ENCODE data around the gene PPP1R3E.

Gene PPP1R3E

DNA sequence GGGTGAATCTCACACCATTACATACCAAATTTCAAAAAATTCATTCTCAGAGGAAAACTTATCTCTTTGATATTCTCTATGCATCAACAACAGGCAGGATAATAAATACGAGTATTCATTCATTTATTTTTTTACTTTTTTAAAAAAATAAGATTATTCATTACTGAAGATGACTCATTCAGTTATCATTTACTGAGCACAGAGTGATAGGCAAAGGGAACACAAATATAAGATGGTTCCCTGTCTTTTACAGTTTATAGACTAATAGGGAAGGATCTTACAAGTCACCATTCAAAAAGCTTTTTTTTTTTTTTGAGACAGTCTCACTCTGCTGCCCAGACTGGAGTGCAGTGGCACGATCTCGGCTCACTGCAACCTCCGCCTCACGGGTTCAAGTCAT, 13.6 kb upstream of the PPP1R3E start:
- Mint-ChIP-seq H3K9me3 (no peaks in the 10 kb centered on the region), H3K4me3 (no peak overlapping the region), H3K27ac (no peak overlapping the region), H3K36me3 (ENCODE audit: insufficient read depth) (peaks cover 11% of the 10 kb centered on the region), H3K27me3 (no peaks in the 10 kb centered on the region), H3K4me1 (ENCODE audit: low read depth in 2 of 2) (peaks cover 10 to 11% of the 10 kb centered on the region in 2 donors)
- no peak for DNase-seq
- ATAC-seq (replicated peaks), result no peak

DNA sequence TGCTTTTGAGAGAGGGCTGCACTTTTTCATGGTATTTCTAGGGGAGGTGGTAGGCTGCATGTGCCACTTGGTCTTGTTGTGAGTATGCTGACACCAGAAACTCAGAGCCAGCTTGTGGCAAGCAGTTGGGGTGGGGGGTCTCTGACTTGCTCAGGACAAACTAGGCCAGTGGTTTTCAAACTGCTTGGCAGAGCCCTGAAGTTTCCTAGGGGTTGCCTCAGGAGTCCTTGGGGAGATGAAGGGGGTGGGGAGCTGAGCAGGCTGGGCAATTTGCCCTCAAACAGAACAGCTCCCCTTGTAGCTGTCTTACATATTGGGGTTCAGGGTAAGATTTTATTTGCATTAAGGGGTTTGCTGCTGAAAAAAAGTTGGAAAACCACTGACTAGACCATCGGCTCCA, 7.9 kb upstream of the PPP1R3E start:
- peaks cover 5% of the 10 kb centered on the region for H3K36me3 Mint-ChIP-seq (ENCODE audit: insufficient read depth)
- DNase-seq, result no peak
- no peaks in the 10 kb centered on the region for H3K9me3 Mint-ChIP-seq
- peaks cover 33 to 45% of the 10 kb centered on the region in 2 donors for H3K27me3 Mint-ChIP-seq
- no peak for ATAC-seq (replicated peaks)
- H3K4me1 Mint-ChIP-seq (ENCODE audit: low read depth in 2 of 2), result no peaks in the 10 kb centered on the region
- no peak overlapping the region for H3K27ac Mint-ChIP-seq
- H3K4me3 Mint-ChIP-seq, result no peak overlapping the region

DNA sequence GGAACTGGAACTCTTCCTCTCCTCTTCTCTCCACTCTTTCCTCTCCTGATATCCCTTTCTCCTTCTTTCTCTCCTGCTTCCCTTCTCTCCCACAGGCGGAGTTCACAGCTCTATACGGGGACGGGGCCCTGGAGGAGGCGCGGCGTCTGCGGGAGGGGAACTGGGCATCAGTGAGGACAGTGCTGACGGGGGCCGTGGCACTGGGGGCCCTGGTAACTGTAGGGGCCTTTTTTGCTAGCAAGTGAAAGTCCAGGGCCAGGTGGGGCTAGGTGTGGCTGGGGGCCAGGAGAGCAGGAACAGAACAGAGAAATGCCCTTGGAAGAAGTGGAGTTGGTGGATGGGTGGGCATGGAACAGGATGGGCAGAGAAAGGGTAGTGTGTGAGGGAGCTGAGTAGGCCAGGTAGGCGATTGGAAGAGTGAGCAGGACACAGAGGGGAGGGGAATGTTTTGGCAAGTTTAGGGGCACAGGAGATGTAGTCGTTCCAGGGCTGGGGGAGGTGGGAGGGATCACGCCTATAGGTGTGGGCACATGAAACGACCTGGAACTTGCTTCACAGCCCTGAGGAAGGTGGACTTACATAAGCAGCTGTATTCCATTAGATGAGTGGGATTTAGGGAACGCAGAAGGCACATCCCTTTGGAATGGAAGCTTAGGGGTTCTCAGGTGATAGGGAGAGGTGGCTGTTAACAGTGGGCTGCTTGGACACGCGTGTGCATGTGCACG, 6.2 kb upstream of the PPP1R3E start:
- Mint-ChIP-seq H3K4me3 (no peak overlapping the region), H3K27ac (no peak overlapping the region), H3K36me3 (ENCODE audit: insufficient read depth) (peaks cover 6% of the 10 kb centered on the region), H3K4me1 (ENCODE audit: low read depth in 2 of 2) (no peaks in the 10 kb centered on the region), H3K27me3 (peaks cover 33 to 50% of the 10 kb centered on the region in 2 donors), H3K9me3 (no peaks in the 10 kb centered on the region)
- ATAC-seq (replicated peaks) (no peak), DNase-seq (no peak)

DNA sequence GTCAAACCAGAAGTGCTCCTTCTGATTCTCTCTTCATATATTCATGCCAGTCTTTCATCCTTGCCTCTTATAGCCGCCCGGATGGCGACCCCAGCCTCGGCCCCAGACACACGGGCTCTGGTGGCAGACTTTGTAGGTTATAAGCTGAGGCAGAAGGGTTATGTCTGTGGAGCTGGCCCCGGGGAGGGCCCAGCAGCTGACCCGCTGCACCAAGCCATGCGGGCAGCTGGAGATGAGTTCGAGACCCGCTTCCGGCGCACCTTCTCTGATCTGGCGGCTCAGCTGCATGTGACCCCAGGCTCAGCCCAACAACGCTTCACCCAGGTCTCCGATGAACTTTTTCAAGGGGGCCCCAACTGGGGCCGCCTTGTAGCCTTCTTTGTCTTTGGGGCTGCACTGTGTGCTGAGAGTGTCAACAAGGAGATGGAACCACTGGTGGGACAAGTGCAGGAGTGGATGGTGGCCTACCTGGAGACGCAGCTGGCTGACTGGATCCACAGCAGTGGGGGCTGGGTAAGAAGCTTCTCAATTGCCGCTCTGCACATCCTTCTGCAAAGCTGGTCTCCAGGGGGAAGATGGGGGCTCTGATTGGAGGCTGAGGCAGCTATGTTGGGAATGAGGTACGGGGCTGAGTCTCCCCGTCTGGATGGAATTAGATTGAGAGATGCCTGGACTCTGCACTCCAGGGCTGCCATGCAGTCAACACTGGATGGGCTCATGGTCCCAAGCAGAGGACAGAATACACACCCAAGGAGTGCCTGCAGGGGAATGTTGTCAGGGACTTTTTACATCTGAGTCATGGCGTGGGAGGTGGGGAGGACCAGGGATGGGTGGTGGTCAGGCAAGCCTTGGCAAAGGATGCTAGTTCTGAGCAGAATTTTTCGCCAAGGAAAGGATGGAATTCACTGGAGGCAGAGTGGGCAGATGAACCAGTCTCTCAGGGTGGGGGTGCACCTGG, 5.3 kb upstream of the PPP1R3E start:
- no peaks in the 10 kb centered on the region for H3K9me3 Mint-ChIP-seq
- peaks cover 9% of the 10 kb centered on the region for H3K36me3 Mint-ChIP-seq (ENCODE audit: insufficient read depth)
- H3K4me3 Mint-ChIP-seq, result no peak overlapping the region
- H3K4me1 Mint-ChIP-seq (ENCODE audit: low read depth in 2 of 2), result peaks cover 1 to 3% of the 10 kb centered on the region in 2 donors
- no peak for DNase-seq
- no peak overlapping the region for H3K27ac Mint-ChIP-seq
- H3K27me3 Mint-ChIP-seq, result peaks cover 33 to 50% of the 10 kb centered on the region in 2 donors
- ATAC-seq (replicated peaks), result no peak

DNA sequence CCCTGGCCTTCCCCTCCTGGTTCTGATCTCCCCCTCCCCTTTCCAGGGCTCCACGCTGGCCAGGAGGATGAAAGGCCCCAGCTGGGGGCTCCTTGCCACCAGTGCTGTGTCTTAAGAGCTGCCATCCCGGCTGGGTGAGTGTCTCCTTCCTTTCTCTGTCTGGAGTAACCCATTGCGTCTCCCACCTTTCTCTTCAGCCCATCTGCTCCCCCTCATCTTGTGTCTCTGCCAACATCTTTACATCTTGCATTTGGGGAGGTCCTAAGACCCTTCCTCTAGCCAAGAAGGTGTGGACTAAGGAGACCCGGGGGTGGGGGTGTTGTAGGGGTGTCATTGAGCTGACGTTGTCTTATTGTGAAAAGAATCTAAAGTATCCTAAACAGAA, 4.5 kb upstream of the PPP1R3E start:
- Mint-ChIP-seq H3K9me3 (no peaks in the 10 kb centered on the region), H3K4me3 (no peak overlapping the region), H3K36me3 (ENCODE audit: insufficient read depth) (peaks cover 16% of the 10 kb centered on the region), H3K27ac (peak overlapping the region in 1 of 2 donors; percentile 39), H3K4me1 (ENCODE audit: low read depth in 2 of 2) (peaks cover 5 to 8% of the 10 kb centered on the region in 2 donors), H3K27me3 (peaks cover 33 to 50% of the 10 kb centered on the region in 2 donors)
- DNase-seq (no peak), ATAC-seq (replicated peaks) (no peak)

DNA sequence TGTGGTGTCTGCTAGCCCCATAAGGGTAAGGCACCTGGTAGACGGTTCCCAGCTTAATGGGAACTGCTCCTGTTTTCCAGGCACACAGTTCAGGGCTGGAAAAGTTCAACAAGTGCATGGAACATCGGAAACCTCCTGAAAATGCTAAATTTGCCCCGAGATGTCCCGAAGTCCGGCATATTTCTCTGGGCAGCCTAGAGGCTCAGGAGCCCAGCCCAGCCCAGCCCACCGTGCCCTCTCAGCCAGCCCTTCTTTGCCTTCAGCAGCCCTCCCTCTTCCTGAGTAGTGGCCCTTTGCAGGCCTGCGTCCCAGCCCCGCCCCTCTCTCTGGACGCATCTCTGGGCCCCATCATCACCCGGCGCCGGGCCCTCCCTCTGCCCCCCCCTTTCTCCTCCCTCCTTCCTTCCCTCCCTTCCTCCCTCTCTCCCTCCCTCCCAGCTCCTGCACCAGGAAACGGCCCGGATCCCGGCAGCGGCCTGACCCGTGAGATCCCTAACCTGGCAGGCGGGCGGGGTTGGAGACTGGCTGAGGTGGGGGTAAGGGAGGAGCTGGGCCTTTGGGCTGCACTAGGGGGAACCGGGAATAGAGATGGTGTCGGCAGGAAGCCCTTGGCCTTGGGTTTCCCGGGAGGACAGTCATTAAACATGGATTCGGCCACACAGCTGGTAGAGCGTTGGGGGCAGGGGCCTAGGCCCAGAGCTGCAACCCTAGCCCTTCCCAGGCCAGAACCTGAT, 3.9 kb upstream of the PPP1R3E start, which contains the start of gene BCL2L2:
Gene BCL2L2 (plus strand): TSS at position 422 of the 734 bp plus-strand sequence. CDS start 935 bp downstream, outside the sequence.
- Mint-ChIP-seq H3K4me3 (no peak within 1 kb of the TSS), H3K4me1 (ENCODE audit: low read depth in 2 of 2) (peaks cover 5 to 8% of the 10 kb centered on the region in 2 donors)

DNA sequence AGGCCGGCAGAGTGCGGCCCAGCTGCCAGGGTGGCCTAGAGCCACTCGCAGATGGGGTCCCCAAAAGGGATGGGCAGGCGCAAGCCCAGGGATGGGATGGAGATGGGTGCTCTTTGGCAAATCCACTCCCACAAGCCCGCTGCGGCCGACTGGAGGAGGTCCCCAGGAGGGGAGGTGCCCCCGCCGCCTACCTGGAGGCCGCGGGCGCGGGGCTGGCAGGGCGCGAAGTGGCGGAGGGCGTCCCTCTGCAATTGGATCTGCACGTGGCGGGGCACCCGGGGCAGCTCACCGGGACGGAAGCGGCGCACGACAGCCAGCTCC, 730 bp downstream of the PPP1R3E start:
- Mint-ChIP-seq H3K27me3 (peaks cover 10 to 19% of the 10 kb centered on the region in 2 donors), H3K4me3 (peak overlapping the region; percentile 92 to 99), H3K9me3 (no peaks in the 10 kb centered on the region), H3K4me1 (ENCODE audit: low read depth in 2 of 2) (peaks cover 10 to 22% of the 10 kb centered on the region in 2 donors), H3K27ac (peak overlapping the region; percentile 95 to 99), H3K36me3 (ENCODE audit: insufficient read depth) (peaks cover 39% of the 10 kb centered on the region)
- ATAC-seq (replicated peaks) (peak; percentile 28), DNase-seq (peak in 1 of 3 experiments; percentile 60)

More for the DNA sequence above, 3.9 kb upstream of the PPP1R3E start, which contains the start of gene BCL2L2:
- H3K27ac Mint-ChIP-seq, result peak within 1 kb of the TSS in 1 of 2 donors; percentile 39
- peaks cover 33 to 50% of the 10 kb centered on the region in 2 donors for H3K27me3 Mint-ChIP-seq
- no peak for DNase-seq
- H3K36me3 Mint-ChIP-seq (ENCODE audit: insufficient read depth), result peaks cover 21% of the 10 kb centered on the region
- no peaks in the 10 kb centered on the region for H3K9me3 Mint-ChIP-seq
- no peak for ATAC-seq (replicated peaks)

DNA sequence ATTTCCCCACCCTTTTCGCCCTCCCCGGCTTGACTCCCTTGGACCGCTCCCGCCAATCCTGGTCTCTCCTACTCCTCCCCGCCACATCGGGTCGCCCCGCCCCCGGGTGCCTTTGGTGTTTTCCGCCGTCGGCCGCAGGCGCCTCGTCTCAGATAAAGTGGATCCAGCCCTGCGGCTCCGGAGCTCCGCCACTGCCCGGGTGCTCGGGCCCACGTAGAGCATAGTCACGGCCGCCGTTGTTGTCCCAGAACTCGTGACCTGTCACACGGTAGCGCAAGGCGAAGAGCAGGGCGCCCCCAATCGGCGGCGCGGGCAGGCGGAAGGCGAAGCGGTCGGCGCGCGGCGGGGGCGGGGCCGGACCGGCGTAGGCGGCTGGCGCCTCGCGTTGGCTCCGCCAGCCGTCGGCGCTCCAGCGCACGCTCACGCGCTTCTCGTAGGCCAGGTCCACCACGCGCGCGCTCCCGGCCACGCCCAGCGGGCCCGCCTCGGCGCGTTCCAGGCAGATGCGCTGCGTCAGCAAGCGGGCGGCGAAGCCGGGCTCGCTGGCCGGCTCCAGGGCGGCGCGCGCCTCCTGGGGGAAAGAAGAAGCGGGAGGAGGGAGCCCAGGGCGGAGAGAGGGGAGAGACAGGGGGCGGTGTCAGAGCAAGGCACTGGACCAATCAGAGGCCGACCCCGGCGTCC, 1.2 kb downstream of the PPP1R3E start:
- Mint-ChIP-seq H3K27me3 (peaks cover 8 to 14% of the 10 kb centered on the region in 2 donors), H3K4me3 (peak overlapping the region; percentile 92 to 99), H3K4me1 (ENCODE audit: low read depth in 2 of 2) (peaks cover 10 to 22% of the 10 kb centered on the region in 2 donors), H3K27ac (peak overlapping the region; percentile 95 to 99), H3K9me3 (no peaks in the 10 kb centered on the region), H3K36me3 (ENCODE audit: insufficient read depth) (peaks cover 39% of the 10 kb centered on the region)
- ATAC-seq (replicated peaks) (peak; percentile 75), DNase-seq (peak; percentile 95 to 98 (median 96))

DNA sequence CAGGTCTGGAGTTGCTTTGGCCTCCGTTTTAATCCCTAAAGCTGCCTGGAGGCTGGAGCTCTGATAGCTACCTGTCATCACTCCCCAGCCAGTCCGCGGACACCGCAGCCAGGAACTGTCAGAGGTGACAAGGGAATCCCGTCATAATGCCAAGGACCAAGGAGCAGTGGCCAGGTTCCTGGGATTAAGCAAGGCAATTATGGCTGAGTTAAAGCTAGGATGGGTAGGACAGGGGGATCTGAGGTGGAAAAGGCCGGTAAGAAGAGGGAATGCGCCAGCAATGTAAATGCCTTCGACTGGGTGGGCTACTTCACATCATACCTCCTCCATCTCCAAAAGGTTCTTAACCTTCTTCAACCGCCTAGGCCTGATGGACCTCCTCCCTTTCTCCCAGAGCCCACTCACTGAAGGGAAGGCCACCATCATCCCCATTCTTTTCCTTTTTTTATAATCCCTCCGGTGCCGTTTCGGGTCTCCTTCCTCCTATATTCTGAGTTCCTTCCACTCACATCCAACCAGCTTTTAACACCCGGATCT, 1.9 kb downstream of the PPP1R3E start:
- ATAC-seq (replicated peaks), result no peak
- H3K4me1 Mint-ChIP-seq (ENCODE audit: low read depth in 2 of 2), result peaks cover 10 to 22% of the 10 kb centered on the region in 2 donors
- peaks cover 2 to 7% of the 10 kb centered on the region in 2 donors for H3K27me3 Mint-ChIP-seq
- DNase-seq, result no peak
- peak overlapping the region; percentile 92 to 99 for H3K4me3 Mint-ChIP-seq
- no peaks in the 10 kb centered on the region for H3K9me3 Mint-ChIP-seq
- peaks cover 39% of the 10 kb centered on the region for H3K36me3 Mint-ChIP-seq (ENCODE audit: insufficient read depth)
- H3K27ac Mint-ChIP-seq, result peak overlapping the region; percentile 95 to 99

DNA sequence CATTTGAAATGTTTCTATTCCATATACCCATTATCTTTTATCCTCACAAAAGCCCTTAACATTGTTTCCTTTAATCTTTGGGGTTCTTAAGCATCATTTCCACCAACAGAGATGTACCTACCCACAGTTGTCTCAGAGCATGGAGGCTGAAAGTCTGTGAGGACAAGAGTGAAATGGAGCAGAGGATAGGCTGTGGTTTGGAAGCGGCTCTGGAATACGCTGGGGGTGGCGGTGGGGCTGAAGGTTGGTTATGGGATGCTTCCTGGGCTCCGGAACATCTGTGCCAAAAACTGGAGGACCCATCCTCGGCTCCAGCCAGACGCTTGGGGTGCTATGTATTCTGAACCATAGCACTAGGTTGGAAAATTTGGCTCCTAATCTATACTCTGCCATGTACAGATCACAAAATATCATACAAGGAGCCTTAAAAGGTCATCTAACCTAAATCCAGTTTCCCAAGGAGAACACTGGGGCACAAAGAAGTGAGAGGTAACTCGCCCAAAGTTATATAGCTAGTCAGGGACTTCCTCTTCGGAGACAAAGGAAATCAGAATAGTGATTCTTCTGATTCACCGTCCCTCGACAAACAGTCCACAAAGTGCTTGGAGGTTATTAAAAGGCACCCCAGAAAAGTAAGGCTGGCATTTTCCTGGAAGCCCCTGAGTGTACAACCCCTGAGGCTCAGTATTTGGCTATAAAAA, 2.5 kb downstream of the PPP1R3E start:
- Mint-ChIP-seq H3K27ac (peak overlapping the region; percentile 95 to 99), H3K27me3 (peaks cover 0 to under 1% of the 10 kb centered on the region in 2 donors), H3K9me3 (no peaks in the 10 kb centered on the region), H3K36me3 (ENCODE audit: insufficient read depth) (peaks cover 35% of the 10 kb centered on the region), H3K4me3 (peak overlapping the region; percentile 92 to 99), H3K4me1 (ENCODE audit: low read depth in 2 of 2) (peaks cover 12 to 23% of the 10 kb centered on the region in 2 donors)
- DNase-seq (no peak), ATAC-seq (replicated peaks) (no peak)

DNA sequence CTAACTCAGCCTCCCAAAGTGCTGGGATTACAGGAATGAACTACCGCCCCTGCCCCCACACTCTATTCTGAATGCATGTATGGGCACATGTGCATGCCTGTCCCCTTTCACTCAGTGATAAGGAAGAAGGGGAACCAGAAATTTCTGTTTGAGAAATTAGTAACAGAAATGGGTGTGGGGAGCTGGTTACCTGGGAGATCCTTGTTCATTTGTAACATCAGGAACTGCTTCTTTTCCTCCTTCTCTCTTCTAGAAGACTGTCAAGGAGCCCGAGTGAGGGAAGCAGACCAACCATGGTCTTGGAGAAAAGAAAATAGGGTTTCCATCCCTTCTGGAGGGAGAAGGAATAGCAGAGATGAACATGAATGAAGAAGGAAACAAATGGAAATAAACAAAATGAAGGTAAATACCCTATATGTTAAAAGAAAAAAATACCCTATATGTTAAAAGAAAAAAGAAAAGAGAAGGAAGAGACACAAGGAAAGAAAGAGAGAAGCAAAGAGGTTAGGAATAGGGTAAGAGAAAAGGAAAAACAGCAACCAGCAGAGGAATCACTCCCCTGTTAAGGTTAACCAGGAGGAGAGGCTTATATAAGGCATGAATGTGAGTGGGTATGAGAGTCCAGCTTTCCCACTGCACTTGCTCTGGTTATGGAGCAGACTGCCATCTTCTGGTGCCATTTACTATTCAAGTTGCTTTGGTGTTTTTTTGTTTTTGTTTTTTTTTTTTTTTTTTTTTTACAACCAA, 3.3 kb downstream of the PPP1R3E start:
- Mint-ChIP-seq H3K27me3 (no peaks in the 10 kb centered on the region), H3K4me1 (ENCODE audit: low read depth in 2 of 2) (peaks cover 16 to 27% of the 10 kb centered on the region in 2 donors), H3K36me3 (ENCODE audit: insufficient read depth) (peaks cover 42% of the 10 kb centered on the region), H3K4me3 (peak overlapping the region in 1 of 2 donors; percentile 92), H3K27ac (no peak overlapping the region), H3K9me3 (no peaks in the 10 kb centered on the region)
- ATAC-seq (replicated peaks) (no peak), DNase-seq (no peak)
